H1 (cell line): ENCODE results near the gene AFAP1L1. TPM values are rescaled to one million over a fixed set of nuclear protein-coding genes. Genes with fewer than 3 reads are reported as not detected.

ENCODE experiments used
- BRCA1 ChIP-seq: IDR thresholded peaks from 2 replicates; pipeline ENCODE4 v1.6.1; 2012; ENCODE audit warnings: low read depth, low read length, improper control_type of control experiment
- POLR2AphosphoS5 ChIP-seq: IDR thresholded peaks from 2 replicates; pipeline ENCODE4 v1.6.1; 2011; ENCODE audit warnings: low read depth, low read length
- polyA plus RNA-seq, 7 experiments: library from polyadenylated mRNA; depleted of rRNA in 3 of 7; stranded (reverse) in 5 of 7; unstranded in 2 of 7; fragments of >200 nt in 5 of 7; fragments of 200-250 nt in 2 of 7; gene quantifications; 1 replicate in 5 of 7; 2 replicates in 1 of 7; 4 replicates in 1 of 7; pipeline versions ENCODE4 v1.2.1 to v1.2.3, GENCODE V29; 2011 to 2013; ENCODE audit warnings: missing spikeins in 2 of 7, mixed read lengths in 2 of 7
- total RNA-seq: library from RNA; stranded (reverse); fragmentation: NEBNext Ultra II Directional; extraction: Animal tissue kit (Norgen Biotek cat#: 25700); gene quantifications from 2 replicates; pipeline ENCODE4 v1.2.1, GENCODE V29; 2021

Gene AFAP1L1
- total and polyA plus RNA-seq, 2 of the 8 experiments (the other 6 are each of a cell fraction or from before 2014, with no cell fraction given): 0.79 to 4.7 TPM

DNA sequence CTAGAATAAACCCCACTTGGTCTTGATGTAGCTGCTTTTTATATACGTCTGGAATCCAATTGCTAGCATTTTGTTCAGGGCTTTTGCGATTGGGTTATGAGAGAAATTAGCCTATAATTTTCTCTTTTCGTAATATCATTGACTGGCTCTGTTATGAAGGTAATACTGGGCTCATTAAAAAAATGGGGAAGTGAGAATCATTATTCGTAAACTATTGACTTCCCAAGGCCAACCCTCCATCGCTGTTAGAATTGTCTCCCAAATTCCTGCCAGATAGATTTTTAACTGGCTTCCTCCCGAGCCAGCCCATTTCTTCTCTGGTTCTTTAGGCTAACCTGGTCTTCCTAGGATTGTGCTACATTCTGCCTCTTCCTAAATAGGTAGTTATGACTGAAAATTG is 37.7 kb downstream of the AFAP1L1 start (continued):
- TF ChIP-seq POLR2AphosphoS5: no peak
- no peak for TF ChIP-seq BRCA1
- TF ChIP-seq, all 59 proteins: peak for 0
